NB4 (cell line): ENCODE results near the gene RGS2.

Experiments used
- POLR2A ChIP-seq: IDR thresholded peaks from 2 replicates; pipeline ENCODE4 v1.6.1; 2011; ENCODE audit warnings: mild to moderate bottlenecking; ENCODE audit not compliant: insufficient read length; ENCODE audit errors: extremely low read depth
- TF ChIP-seq, protein P1 (sequence below): IDR thresholded peaks from one replicate; pipeline ENCODE4 v1.5.1; 2012; ENCODE audit warnings: low read depth, low read length

DNA sequence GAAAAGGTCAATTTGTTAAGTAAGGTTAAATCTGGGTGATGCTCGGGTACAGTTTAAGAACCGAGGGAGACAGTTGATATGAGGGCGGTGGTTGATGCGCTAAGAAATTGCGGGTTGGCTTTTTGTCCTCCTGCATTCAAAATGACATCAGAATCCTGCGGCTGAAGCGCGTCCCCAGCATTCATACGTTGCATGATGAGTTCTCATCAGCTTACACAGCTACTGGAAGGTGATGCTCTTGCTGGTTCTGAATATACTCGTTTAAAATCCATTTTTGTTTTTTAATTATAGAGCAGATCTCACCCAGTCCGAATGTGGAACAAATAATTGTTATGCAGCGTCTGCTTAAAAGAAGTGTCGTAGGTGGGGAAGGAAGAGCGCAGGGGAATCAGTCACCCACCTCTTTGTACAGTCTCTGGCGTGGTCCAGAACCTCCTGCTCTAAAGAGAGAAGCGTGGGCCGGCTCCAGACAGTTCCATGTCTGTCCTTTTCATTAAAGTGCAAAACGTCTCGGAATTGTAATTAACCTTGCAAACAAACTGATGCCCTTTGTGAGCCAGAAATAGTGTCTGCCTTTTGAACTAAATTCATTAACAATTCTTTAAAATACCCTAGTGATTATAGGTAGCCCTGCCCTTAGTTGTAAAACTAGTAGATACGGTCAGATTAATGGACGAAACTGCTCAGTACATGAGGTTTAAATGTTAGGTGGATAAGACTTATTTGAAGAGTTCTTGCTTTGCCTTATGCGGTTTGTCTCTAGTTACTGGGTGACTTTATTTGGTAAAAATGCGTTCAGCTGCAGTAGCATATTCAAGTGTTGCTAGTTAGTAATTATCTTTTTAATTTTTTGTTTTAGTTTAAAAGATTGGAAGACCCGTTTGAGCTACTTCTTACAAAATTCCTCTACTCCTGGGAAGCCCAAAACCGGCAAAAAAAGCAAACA lies 741 bp downstream of the RGS2 start:
- no peak for TF ChIP-seq POLR2A
- TF ChIP-seq, protein P1, sequence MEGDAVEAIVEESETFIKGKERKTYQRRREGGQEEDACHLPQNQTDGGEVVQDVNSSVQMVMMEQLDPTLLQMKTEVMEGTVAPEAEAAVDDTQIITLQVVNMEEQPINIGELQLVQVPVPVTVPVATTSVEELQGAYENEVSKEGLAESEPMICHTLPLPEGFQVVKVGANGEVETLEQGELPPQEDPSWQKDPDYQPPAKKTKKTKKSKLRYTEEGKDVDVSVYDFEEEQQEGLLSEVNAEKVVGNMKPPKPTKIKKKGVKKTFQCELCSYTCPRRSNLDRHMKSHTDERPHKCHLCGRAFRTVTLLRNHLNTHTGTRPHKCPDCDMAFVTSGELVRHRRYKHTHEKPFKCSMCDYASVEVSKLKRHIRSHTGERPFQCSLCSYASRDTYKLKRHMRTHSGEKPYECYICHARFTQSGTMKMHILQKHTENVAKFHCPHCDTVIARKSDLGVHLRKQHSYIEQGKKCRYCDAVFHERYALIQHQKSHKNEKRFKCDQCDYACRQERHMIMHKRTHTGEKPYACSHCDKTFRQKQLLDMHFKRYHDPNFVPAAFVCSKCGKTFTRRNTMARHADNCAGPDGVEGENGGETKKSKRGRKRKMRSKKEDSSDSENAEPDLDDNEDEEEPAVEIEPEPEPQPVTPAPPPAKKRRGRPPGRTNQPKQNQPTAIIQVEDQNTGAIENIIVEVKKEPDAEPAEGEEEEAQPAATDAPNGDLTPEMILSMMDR, result no peak
